Osteoblast (primary cell): ENCODE measurements around the gene GCHFR. TPM values are rescaled to one million over a fixed set of nuclear protein-coding genes. Genes with fewer than 3 reads are reported as not detected.
A peak's percentile ranks its signal among the peaks of the same experiment; 100 is the strongest.

Source experiments
- DNase-seq: peaks from one replicate; pipeline ENCODE4 v3.0.0; 2011; ENCODE audit warnings: low spot score, mixed read lengths; ENCODE audit not compliant: insufficient read length; ENCODE audit errors: missing footprints
- H2AFZ ChIP-seq: 2 replicates; pipeline ENCODE4 v1.6.0; 2011; ENCODE audit warnings: mild to moderate bottlenecking, low read length
- H3K27ac ChIP-seq: 2 replicates; pipeline ENCODE4 v1.5.1; 2011; ENCODE audit warnings: mild to moderate bottlenecking, low read depth, low read length, moderate library complexity
- H3K27me3 ChIP-seq: 2 replicates; pipeline ENCODE4 v1.6.0; 2012; ENCODE audit warnings: mild to moderate bottlenecking, control low read depth, inconsistent platforms, low read length, moderate library complexity; ENCODE audit not compliant: insufficient read depth
- H3K36me3 ChIP-seq: 2 replicates; pipeline ENCODE4 v1.5.1; 2011; ENCODE audit warnings: mild to moderate bottlenecking, low read length, control low read depth, moderate library complexity; ENCODE audit not compliant: insufficient read depth
- H3K4me1 ChIP-seq: 2 replicates; pipeline ENCODE4 v1.5.1; 2011; ENCODE audit warnings: mild to moderate bottlenecking, low read length, control low read depth, moderate library complexity; ENCODE audit not compliant: insufficient read depth
- H3K4me2 ChIP-seq: 2 replicates; pipeline ENCODE4 v1.6.0; 2011; ENCODE audit warnings: mild to moderate bottlenecking, low read length; ENCODE audit not compliant: insufficient read depth
- H3K4me3 ChIP-seq: fragments of 200-600 bp; sonication (generic); 3 replicates; pipeline ENCODE4 v1.5.1; 2012; ENCODE audit warnings: mild to moderate bottlenecking, low read length, inconsistent platforms; ENCODE audit not compliant: insufficient read depth
- H3K79me2 ChIP-seq: 2 replicates; pipeline ENCODE4 v1.6.0; 2012; ENCODE audit warnings: mild to moderate bottlenecking, low read length, control low read depth, inconsistent platforms; ENCODE audit not compliant: insufficient read depth
- H3K9me3 ChIP-seq: 2 replicates; pipeline ENCODE4 v1.5.1; 2011; ENCODE audit warnings: low read depth, low read length, control low read depth
- H4K20me1 ChIP-seq: 2 replicates; pipeline ENCODE4 v1.6.0; 2012; ENCODE audit warnings: mild to moderate bottlenecking, low read length, control low read depth; ENCODE audit not compliant: insufficient read depth
- CTCF ChIP-seq: IDR thresholded peaks from 2 replicates; pipeline ENCODE4 v1.5.1; 2011; ENCODE audit warnings: mild to moderate bottlenecking, low read depth, low read length, moderate library complexity; ENCODE audit errors: extremely low read depth
- total RNA-seq: library from RNA; depleted of rRNA; stranded (reverse); fragments of >200 nt; gene quantifications from 2 replicates; pipeline ENCODE4 v1.2.3, GENCODE V29; 2012

The GCHFR gene
- total RNA-seq, 1 donor = 4.7 TPM

DNA sequence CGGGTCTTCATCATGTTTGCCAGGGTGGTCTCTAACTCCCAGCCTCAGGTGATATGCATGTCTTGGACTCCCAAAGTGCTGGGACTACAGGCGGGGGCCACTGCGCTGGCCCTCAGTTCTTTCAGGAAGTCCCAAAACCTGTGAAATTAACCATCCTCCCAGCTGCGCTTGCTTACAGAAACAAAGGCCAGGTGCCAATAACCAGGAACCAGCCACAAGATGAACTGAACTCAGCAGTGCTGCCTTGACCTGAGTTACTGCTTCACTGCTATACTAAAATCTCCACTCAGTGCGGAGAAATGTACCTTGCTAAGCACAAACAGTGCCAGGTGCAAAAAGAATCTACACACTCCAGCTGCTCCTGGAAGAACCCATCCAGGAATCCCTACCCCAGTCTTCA is 3.9 kb upstream of the GCHFR start:
- no peak overlapping the region for H3K4me2 ChIP-seq
- no peak for DNase-seq
- no peaks in the 10 kb centered on the region for H4K20me1 ChIP-seq
- no peak overlapping the region for H2AFZ ChIP-seq
- peaks cover 6% of the 10 kb centered on the region for H3K27me3 ChIP-seq
- no peak overlapping the region for H3K27ac ChIP-seq
- H3K79me2 ChIP-seq = peaks cover under 1% of the 10 kb centered on the region
- peaks cover 20% of the 10 kb centered on the region for H3K4me1 ChIP-seq
- no peak overlapping the region for H3K4me3 ChIP-seq
- H3K36me3 ChIP-seq = no peaks in the 10 kb centered on the region
- no peaks in the 10 kb centered on the region for H3K9me3 ChIP-seq
- TF ChIP-seq CTCF = no peak

GRCh38 chr15:40762919-40763800 is 708 bp upstream of the GCHFR start:
- peak overlapping the region; percentile 83 for H2AFZ ChIP-seq
- peak overlapping the region; percentile 73 for H3K4me3 ChIP-seq
- no peaks in the 10 kb centered on the region for H3K9me3 ChIP-seq
- peak; percentile 85 for DNase-seq
- H3K4me1 ChIP-seq = peaks cover 43% of the 10 kb centered on the region
- TF ChIP-seq CTCF = no peak
- H3K36me3 ChIP-seq = no peaks in the 10 kb centered on the region
- no peaks in the 10 kb centered on the region for H3K79me2 ChIP-seq
- H3K27ac ChIP-seq = no peak overlapping the region
- peaks cover 6% of the 10 kb centered on the region for H3K27me3 ChIP-seq
- peaks cover 8% of the 10 kb centered on the region for H4K20me1 ChIP-seq
- peak overlapping the region; percentile 93 for H3K4me2 ChIP-seq

GRCh38 chr15:40764629-40765103 is 798 bp downstream of the GCHFR start:
- Histone ChIP-seq H3K27me3 (peaks cover 6% of the 10 kb centered on the region), H3K4me1 (peaks cover 43% of the 10 kb centered on the region), H3K27ac (peak overlapping the region; percentile 26), H3K36me3 (no peaks in the 10 kb centered on the region), H3K4me3 (peak overlapping the region; percentile 73), H2AFZ (peak overlapping the region; percentile 56), H3K4me2 (peak overlapping the region; percentile 93), H3K79me2 (no peaks in the 10 kb centered on the region), H3K9me3 (no peaks in the 10 kb centered on the region), H4K20me1 (peaks cover 8% of the 10 kb centered on the region)
- no peak for TF ChIP-seq CTCF
- DNase-seq = peak; percentile 77

DNA sequence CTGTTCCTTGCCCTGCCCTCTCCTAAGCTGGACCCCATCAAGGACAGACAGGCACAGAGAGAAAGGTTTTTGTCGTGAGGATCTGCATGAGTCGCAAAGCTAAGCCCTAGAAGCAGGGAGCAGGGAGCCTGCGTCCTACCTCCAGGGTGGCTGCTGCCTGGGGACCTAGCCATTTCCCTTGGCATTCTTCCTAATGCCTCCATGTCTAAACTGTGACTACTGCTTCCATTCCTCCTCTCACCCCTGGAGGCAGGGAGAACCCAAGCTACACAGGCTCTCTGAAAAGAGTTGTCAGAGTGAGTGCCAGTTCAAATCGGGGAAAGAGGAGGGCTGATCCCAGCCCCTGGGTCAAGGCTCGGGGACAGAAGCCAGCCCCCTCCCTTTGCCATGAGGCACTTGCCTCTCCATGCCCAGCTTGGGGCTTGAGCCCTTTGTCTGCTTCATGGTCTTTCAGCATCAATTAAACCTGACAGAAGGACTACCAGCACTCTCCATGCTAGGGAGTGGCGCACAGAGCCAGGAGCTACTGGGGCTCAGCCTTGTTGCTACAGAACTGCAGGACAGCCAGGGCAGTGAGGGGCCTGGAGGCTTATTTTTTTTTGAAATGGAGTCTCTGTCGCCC is 2.4 kb downstream of the GCHFR start:
- peaks cover 5% of the 10 kb centered on the region for H3K36me3 ChIP-seq
- no peaks in the 10 kb centered on the region for H3K79me2 ChIP-seq
- peak overlapping the region; percentile 1 for H3K4me3 ChIP-seq
- peak overlapping the region; percentile 28 for H3K27ac ChIP-seq
- no peak for TF ChIP-seq CTCF
- H4K20me1 ChIP-seq = peaks cover 12% of the 10 kb centered on the region
- H3K9me3 ChIP-seq = no peaks in the 10 kb centered on the region
- H2AFZ ChIP-seq = no peak overlapping the region
- peak overlapping the region; percentile 93 for H3K4me2 ChIP-seq
- H3K4me1 ChIP-seq = peaks cover 43% of the 10 kb centered on the region
- H3K27me3 ChIP-seq = no peaks in the 10 kb centered on the region
- DNase-seq = peak; percentile 90
